ENCODE data around the gene ZNF276. TPM values are rescaled to one million over a fixed set of nuclear protein-coding genes. Genes with fewer than 3 reads are reported as not detected.

The ZNF276 gene
- total and polyA plus RNA-seq, 2 of the 8 experiments (the other 6 are each of a cell fraction or from before 2014, with no cell fraction given), result 6.4 to 9.3 TPM

- FAIRE-seq (no peak), DNase-seq (ENCODE audit: low read depth in 1 of 2, low spot score in 2 of 2) (no peak)
- H2BK5ac ChIP-seq (ENCODE audit: low read depth, low read length), result no peak overlapping the region
- no peak overlapping the region for H4K5ac ChIP-seq (ENCODE audit: insufficient read length, low read depth, low read length)
- no peak overlapping the region for H4K8ac ChIP-seq (ENCODE audit: extremely low read depth, insufficient read depth, low read length)
- H3K4me2 ChIP-seq (ENCODE audit: insufficient read depth in 1 of 2, low read depth in 2 of 2, low read length in 2 of 2), result no peak overlapping the region
- no peak overlapping the region for H3K27ac ChIP-seq (ENCODE audit: low read depth, low read length)
- H3K23me2 ChIP-seq (ENCODE audit: low read depth, low read length), result no peaks in the 10 kb centered on the region
- no peak overlapping the region for H3K4ac ChIP-seq (replicated peaks; ENCODE audit: insufficient read length, low read depth, low read length)
- no peak overlapping the region for H2BK20ac ChIP-seq (ENCODE audit: low read length)
- no peak overlapping the region for H2AK5ac ChIP-seq (ENCODE audit: low read depth, low read length)
- H3K9me3 ChIP-seq (ENCODE audit: insufficient read depth in 2 of 2, low read depth in 1 of 2, low read length in 1 of 2), result no peaks in the 10 kb centered on the region
- no peaks in the 10 kb centered on the region for H3K79me1 ChIP-seq (ENCODE audit: low read depth, low read length)
- POLR2A ChIA-PET (ENCODE audit: partially characterized antibody), result interaction anchor here (1.6 to 2.2 kb wide), 2 partner anchors 9 to 48 kb away, joined by 4 to 7 read pairs; no protein-coding TSS in a partner anchor
- TF ChIP-seq SP4 (IDR thresholded peaks at IDR 0.05; ENCODE audit: low read length), result no peak
- TF ChIP-seq TEAD4 (IDR thresholded peaks at IDR 0.05; ENCODE audit: low read depth, low read length), result no peak
- no peak for TF ChIP-seq HDAC2 (IDR thresholded peaks at IDR 0.05; ENCODE audit: borderline replicate concordance in 1 of 2, low read depth in 2 of 2, low read length in 2 of 2)
- TF ChIP-seq GTF2F1 (IDR thresholded peaks at IDR 0.05; ENCODE audit: borderline replicate concordance, low read depth, low read length), result no peak
- TF ChIP-seq TCF12 (IDR thresholded peaks at IDR 0.05; ENCODE audit: low read depth, low read length), result no peak
- no peak for TF ChIP-seq ASH2L (IDR thresholded peaks at IDR 0.05; ENCODE audit: low read length)
- no peak for TF ChIP-seq TBP (IDR thresholded peaks at IDR 0.05; ENCODE audit: low read depth, low read length)
- no peak for TF ChIP-seq TAF1 (IDR thresholded peaks at IDR 0.05; ENCODE audit: low read depth, low read length)
- H3K14ac ChIP-seq (ENCODE audit: insufficient read length), result no peak overlapping the region
- H3K79me2 ChIP-seq (ENCODE audit: control insufficient read depth in 1 of 2, insufficient read depth in 2 of 2, low read length in 2 of 2), result no peaks in the 10 kb centered on the region
- H3K36me3 ChIP-seq (ENCODE audit: control insufficient read depth in 2 of 4, insufficient read depth in 4 of 4, low read length in 3 of 4), result peaks cover 16 to 54% (median 47%) of the 10 kb centered on the region in 4 experiments
- no peaks in the 10 kb centered on the region for H3K4me1 ChIP-seq (replicated peaks in 1 of 4; ENCODE audit: control insufficient read depth in 3 of 4, insufficient read depth in 4 of 4, low read length in 3 of 4)
- no peak overlapping the region for H3K9ac ChIP-seq (replicated peaks in 1 of 4; ENCODE audit: extremely low read depth in 1 of 4, low read depth in 3 of 4, low read length in 3 of 4)
- H3K27me3 ChIP-seq (replicated peaks in 1 of 4; ENCODE audit: control insufficient read depth in 3 of 4, extremely low read depth in 1 of 4, insufficient read depth in 3 of 4, low read length in 3 of 4), result no peaks in the 10 kb centered on the region
- CTCF ChIA-PET (ENCODE audit: partially characterized antibody), result interaction anchor here (1.3 to 1.6 kb wide), 3 partner anchors 10 to 114 kb away, joined by 3 to 5 read pairs (median 4); no protein-coding TSS in a partner anchor
- no peak overlapping the region for H3K18ac ChIP-seq (ENCODE audit: extremely low read depth, low read length)
- H3K4me3 ChIP-seq (ENCODE audit: extremely low read depth in 1 of 4, insufficient read depth in 2 of 4, low read depth in 3 of 4, low read length in 4 of 4), result no peak overlapping the region
- H2BK120ac ChIP-seq (replicated peaks; ENCODE audit: low read depth, low read length), result no peak overlapping the region
- no peak overlapping the region for H2BK12ac ChIP-seq (ENCODE audit: low read depth, low read length)
- H4K91ac ChIP-seq (replicated peaks; ENCODE audit: insufficient read length, low read length), result no peak overlapping the region
- no peak overlapping the region for H2BK15ac ChIP-seq (ENCODE audit: low read length)
- 92% methylated on average over 9 of the region's 9 CpGs; no CpG with 5 or more reads in 1 of the 2 experiments for WGBS, 2 experiments (ENCODE audit: extremely low coverage in 1 of 2, insufficient coverage in 1 of 2, insufficient read length in 1 of 2, insufficient replicate concordance in 2 of 2, low coverage in 1 of 2, low lambda C conversion rate in 2 of 2, missing lambda C conversion rate in 1 of 2)
- H4K20me1 ChIP-seq (replicated peaks in 1 of 2; ENCODE audit: control insufficient read depth in 1 of 2, insufficient read depth in 2 of 2, low read length in 2 of 2), result peaks cover 1 to 6% of the 10 kb centered on the region in 2 experiments
- H2AFZ ChIP-seq (ENCODE audit: low read length), result no peak overlapping the region
- no peak overlapping the region for H3K56ac ChIP-seq (replicated peaks; ENCODE audit: insufficient read length, low read depth, low read length)
- H3K23ac ChIP-seq (ENCODE audit: insufficient read length), result no peak overlapping the region
Measured at GRCh38 chr16:89748076-89748475, 26.7 kb downstream of the ZNF276 start.

All from H1 (cell line).